ENCODE data around the gene EXOC2.
"Not testable (repeated sequence)": the region's sequence is repeated elsewhere in the genome, so short reads cannot be mapped to it uniquely, and the experiment has no call there.

EXOC2 gene

DNA sequence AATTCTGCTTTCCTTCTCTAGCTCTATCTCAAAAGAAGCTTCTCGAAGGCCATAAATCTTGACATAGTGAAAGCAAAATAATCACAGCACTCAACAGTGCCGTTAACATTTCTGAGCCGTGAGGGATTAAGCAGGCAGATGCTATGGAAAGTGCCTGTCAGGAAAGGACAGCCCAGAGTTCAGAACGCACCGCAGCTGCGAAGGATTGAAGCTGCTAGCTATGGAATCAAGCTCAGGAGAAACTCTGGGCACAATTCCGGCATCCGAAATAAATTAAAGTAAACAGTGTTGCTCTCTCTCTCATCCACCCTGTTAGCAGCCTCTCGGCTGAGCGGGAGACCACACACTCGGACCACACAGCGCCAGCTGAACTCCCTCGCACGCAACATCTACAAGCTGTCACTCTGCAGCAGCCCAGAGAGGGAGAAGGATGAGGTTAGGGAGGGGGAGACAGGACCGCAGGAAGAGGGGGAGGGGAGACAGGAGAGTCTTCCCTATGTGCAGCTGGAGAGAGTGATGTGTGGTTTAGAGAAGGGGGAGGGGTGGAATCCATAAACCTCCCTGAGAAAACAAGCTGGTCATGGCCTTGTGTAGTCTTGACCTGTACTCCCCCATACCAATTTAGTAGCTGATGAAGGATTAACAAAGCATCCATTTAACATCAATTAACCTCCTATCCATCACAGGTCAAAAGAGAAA lies 9.0 kb downstream of the EXOC2 start:
- DNase-seq (ENCODE audit: low read depth in 2 of 2, low spot score in 1 of 2): no peak

DNA sequence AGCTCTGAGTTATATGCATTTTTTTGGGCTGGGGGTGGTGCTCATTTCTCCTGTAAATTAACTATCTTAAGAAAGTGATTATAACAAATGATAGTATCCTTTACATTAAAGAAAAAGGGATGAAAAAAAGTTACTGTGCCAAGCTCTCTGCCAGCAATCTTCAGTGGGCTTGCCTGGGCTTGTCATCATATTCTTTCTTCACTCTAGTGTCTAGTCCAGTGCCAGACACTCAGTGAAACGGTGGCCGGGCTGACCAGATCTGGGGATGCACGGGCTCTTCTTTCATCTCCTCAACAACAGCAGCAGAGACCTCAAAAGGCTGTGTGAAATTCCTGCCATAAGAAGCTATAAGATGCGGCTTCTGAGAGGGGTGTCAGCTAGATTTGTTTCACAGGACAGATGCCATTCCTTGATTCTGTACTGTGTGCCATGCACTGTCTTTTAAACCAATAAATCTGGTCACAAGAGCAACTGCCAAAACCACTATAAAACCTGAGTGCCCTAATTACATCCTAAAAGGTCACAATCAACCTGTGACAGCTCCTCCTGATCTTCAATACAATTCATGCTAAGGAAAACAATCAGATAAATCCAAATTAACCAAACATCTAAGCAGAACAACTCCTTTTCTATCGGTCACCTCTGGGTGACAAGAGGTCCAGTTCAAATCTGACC lies 12.1 kb downstream of the EXOC2 start:
- DNase-seq (ENCODE audit: low read depth in 2 of 2, low spot score in 1 of 2): no peak

DNA sequence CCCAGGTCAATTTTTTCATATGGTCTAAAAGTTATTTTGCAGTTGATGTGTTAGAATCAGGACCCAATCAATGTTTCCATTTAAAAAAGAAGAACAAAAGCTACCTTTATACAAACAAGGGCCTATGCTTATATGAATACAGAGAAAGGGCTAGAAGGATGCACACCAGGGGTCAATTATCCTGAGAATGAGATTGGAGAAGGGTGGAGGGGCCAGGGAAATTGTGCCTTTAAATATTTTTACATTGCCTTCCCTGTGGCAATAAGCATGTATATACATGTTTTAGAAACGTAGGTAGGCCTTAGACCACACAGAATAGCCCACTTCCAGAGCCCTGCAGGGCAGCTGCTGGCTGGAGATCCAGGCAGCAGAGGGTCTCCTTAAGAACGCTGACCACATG lies 12.7 kb downstream of the EXOC2 start:
- DNase-seq (ENCODE audit: low read depth in 2 of 2, low spot score in 1 of 2): no peak

DNA sequence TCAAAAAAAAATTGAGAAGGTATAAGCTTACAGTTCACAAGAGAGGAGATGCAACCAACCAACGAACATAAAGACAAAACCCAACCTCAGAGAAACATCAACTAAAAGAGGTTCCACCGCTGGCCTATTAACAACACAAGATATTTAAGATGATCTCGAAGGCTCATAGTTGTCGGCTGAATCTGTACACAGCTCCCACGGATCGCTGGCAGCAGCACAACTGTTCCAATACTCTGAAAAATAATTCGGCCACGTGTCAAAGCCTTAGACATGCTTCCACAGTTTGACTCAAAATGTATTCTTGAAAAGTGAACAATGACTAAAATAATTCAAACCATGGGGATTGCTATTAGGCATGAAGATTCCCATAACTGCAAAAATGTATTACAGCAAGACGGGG lies 13.7 kb downstream of the EXOC2 start:
- DNase-seq (ENCODE audit: low read depth in 2 of 2, low spot score in 1 of 2): no peak

DNA sequence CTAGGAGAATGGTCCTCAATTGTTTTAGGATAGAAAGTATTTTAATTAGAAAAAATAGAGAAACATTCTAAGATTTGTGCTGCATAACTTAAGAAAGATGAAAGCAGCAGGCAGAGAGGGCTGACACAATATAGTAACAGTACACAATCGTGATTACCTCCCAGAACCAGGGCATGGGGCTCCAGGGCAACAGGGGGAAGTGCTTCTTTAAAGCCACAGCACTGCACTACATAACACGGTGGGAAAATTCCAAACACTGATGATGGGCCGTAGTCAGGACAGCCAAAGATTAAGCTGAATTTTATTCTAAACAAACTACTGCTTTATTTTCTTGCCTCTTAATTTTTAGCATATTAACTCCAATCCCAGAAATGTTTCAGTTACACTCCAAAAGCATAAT lies 14.4 kb downstream of the EXOC2 start:
- DNase-seq (ENCODE audit: low read depth in 2 of 2, low spot score in 1 of 2): no peak

DNA sequence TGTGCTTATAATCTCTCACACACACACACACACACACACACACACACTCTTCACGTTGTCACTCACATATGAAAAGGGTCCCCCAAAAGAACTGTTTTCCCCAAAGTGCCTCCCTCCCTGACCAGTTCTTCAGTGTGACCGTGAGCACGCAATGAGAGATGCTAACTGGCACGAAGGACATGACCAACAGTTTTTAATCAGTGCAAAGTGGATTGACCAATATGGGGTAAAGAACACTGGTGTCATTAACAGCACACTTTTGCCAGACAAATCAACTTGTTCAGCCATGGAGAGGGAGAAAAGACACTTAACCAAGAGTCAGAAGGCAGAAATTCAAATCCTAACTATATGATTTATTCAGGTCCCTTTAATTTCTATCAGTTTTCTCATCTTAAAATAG lies 15.0 kb downstream of the EXOC2 start:
- no peak for DNase-seq (ENCODE audit: low read depth in 2 of 2, low spot score in 1 of 2)

DNA sequence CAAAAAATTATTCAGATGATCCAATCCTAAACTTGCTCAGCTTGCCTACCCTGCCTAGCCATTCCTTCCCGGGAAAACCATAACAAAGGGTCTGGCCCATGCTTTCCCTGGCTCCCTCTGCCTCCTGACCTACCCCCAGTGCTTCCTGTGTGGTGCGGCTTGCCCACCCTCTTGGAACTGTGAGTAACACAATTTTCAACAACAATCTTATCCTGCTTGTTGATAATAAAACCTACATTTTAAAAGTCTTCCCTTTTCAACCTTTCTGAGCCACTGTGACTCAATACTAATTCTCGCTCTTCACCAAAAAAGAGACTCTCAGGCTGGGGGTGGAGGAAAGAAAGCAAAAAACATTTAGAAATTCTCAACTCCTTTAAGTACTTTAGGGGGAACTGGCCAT lies 18.0 kb downstream of the EXOC2 start:
- no peak for DNase-seq (ENCODE audit: low read depth in 2 of 2, low spot score in 1 of 2)

DNA sequence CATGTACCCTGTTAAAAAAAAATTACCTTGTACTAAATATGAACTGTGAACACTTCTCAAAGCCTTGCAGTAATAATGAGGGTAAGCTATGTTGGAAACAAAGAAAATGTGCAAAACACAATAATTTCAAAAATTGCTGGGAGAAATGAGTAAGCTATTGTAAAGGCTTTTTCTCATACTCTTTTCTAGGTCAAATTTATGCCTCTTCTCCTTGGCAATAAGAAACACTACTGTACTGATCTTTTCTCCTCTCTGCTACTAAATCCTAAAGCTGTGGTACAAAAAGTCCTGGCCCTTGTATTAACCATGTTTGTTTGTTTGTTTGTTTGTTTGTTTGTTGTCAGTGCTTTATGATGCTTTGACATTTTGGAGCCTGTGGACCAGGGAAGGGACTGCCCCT lies 18.5 kb downstream of the EXOC2 start:
- no peak for DNase-seq (ENCODE audit: low read depth in 2 of 2, low spot score in 1 of 2)

DNA sequence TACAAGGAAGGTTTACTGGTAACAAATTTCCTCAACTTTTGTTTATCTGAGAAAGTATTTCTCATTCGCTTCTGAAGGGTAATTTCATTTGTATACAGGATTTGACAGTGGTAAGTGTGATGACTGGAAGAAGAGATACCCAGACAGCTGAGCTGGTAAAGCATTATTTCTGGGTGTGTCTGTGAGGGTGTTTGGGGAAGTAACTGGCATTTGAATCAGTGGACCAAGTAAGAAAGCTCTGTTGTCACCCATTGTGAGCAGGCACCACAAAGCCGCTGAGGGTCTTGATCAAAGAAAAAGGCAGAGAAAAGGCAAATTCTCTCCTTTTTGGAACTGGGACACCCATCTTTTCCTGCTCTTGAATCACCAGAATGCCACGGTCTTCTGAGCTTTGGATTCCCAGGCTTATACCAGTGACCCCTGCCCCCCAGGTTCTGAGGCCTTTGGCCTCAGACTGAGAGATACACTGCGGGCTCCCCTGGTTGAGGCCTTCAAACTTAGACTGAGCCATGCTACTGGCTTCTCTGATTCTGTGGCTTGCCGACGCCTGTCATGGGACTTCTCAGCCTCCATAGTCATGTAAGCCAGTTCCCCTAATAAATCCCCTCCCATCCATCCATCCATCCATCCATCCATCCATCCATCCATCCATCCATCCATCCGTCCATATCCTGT lies 25.5 kb downstream of the EXOC2 start:
- no peak for DNase-seq (ENCODE audit: low read depth in 2 of 2, low spot score in 1 of 2)

DNA sequence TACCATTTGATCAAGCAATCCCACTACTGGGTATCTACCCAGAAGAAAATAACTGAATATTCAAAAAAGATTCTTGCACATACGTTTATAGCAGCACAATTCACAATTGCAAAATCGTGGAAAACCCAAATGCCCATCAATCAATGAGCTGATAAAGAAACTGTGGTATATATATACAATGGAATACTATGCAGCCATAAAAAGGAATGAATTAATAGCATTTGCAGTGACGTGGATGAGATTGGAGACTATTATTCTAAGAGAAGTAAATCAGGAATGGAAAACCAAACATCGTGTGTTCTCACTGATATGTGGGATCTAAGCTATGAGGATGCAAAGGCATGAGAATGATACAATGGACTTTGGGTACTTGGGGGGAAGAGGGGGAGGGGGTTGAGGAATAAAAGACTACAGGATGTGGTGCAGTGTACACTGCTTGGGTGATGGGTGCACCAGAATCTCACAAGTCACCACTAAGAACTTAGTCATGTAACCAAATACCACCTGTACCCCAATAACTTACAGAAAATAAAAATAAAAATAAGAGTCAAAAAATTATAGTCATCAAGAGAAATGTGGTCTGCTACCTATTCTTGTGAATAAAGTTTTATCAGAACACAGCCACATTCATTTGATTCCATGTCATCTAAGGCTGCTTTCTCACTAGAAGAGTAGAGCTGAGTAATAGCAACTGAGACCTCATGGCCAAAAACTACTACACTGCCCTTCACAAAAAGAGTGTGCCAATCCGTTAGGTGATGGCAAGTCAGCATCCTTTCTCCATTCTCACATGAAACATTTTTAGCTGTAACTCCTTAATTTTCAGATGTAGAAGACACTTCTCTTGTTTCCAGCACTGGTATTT lies 27.3 kb downstream of the EXOC2 start:
- no peak for DNase-seq (ENCODE audit: low read depth in 2 of 2, low spot score in 1 of 2)

DNA sequence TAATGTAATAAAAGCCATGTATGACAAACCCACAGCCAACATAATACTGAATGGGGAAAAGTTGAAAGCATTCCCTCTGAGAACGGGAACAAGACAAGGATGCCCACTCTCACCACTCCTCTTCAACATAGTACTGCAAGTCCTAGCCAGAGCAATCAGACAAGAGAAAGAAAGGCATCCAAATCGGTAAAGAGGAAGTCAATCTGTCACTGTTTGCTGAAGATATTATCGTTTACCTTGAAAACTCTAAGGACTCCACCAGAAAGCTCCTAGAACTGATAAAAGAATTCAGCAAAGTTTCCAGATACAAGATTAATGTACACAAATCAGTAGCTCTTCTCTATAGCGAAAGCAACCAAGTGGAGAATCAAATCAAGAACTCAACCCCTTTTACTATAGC lies 29.2 kb downstream of the EXOC2 start:
- not testable (repeated sequence) for DNase-seq (ENCODE audit: low read depth in 2 of 2, low spot score in 1 of 2)

DNA sequence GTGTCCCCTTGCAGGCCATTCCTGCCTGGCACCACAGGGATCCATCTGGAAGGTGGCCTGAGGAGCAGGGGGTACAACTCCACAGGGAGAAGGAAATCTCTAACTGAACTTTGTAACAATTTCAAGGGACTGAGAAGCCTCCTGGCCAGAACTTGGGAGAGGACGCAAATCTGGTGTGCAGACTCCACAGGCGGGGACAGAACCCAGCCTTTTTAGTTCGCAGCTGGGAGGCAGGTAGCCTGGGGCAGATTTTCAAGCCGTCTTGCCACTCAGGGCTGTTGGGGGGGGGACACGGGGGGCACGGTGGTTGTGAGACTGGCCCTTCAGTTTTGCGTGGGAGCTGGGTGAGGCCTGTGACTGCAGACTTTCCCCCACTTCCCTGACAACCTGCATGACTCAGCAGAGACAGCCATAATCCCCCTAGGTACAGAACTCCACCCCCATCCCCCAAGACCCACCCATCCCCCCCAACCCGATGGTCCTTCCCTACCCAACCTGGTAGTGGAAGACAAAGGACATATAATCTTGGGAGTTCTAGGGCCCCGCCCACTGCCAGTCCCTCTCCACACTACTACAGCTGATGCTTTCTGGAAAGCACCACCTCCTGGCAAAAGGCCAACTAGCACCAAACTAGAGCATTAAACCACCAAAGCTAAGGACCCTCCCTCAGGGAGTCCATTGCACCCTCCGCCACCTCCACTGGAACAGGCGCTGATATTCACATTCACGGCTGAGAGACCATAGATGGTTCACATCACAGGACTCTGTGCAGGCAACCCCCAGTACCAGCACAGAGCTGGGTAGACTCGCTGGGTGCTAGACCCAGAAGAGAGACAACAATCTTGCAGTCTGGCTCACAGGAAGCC lies 33.0 kb downstream of the EXOC2 start:
- DNase-seq (ENCODE audit: low read depth in 2 of 2, low spot score in 1 of 2): no peak

DNA sequence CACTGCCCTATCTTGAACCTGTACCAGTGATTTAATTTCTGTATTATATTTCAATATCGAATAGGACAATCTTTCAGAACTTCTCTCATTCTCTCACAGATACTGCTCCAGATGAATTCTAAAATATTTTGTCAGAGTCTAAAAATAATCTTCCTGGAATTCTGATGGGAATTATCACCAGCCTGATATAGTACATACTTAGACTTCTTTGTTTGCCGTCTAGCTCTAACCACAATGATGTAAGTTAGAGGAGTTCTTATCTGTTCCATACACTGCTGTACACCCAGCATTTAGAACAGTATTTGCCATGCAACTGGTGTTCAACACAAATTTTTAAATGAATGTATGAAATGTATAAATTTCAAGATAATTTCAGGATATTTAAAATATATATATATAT lies 34.7 kb downstream of the EXOC2 start:
- DNase-seq (ENCODE audit: low read depth in 2 of 2, low spot score in 1 of 2): no peak

DNA sequence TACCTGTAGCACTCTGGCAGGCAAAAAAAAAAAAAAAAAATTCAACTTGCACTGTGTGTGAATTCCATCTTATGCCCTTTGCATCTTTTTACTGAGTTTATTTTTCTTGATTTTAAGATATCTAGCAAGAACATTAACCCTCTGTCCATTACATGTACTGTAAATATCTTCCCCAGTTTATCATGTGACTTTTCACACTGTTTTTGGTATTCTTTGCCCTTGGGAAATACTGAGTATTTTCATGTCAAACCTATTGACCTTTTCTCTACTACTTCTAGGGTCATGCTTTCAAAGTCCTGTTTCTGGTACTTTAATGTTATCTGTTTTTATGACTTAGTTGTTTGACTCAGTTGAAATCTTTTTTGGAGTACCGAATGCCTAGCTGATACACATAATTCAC lies 35.2 kb downstream of the EXOC2 start:
- no peak for DNase-seq (ENCODE audit: low read depth in 2 of 2, low spot score in 1 of 2)

DNA sequence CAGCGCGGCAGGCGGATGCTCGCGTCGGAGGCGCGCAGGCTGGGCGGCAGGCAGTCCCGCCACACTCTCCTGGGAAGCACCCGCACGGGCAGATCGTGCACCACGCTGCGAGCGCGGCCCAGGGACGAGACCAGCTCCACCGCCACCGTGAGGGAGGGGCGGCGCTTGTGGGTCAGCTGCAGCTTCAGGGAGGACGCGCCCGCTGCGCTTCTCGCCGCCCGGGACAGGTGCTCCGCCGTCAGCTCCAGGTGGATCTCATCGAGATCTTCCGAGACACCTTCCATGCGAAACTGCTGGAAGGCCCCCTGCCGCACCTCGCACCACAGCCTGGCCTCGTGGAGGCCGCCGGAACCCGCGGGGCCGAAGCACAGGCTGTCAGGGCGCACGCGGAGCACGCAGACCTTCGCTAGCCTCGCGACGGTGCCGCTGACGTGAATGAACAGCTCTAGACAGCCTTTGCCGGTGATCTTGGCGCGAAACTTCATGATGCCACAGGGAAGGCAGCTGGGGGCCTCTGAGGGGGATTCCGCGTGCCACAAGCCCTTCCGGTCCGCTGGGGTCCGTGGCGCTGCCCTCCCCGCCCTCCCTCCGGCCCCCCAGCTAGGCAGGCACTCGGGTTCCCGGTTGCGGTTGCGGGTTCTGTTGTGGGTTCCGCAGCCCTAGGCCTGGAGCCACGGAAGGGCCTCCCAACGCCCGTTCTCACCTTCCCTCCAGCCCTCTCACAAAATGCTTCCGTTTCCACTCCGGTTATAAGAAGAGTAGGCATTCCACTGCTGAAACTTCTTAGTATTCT lies 36.3 kb downstream of the EXOC2 start, which contains the start of gene HUS1B:
HUS1B (minus strand) TSS at position 641 of the 793 bp plus-strand sequence; CDS start at position 485, 156 bp downstream.
- no peak for DNase-seq (ENCODE audit: low read depth in 2 of 2, low spot score in 1 of 2)

DNA sequence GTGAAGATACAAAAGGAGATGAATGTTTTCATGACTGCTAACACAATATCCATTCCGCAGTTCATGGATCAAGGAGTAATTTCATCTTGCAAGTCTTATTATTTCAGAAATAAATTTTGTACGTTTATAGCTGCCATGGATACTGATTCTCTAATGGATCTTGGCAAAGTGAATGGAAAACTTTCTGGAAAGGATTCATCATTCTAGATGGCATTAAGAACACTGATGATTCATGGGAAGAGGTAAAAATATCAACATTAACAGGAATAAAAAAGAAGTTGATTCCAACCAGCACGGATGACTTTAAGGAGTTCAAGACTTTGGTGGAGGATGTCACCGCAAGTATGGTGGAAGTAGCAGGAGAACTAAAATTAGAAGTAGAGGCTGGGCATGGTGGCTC lies 38.8 kb downstream of the EXOC2 start:
- no peak for DNase-seq (ENCODE audit: low read depth in 2 of 2, low spot score in 1 of 2)

DNA sequence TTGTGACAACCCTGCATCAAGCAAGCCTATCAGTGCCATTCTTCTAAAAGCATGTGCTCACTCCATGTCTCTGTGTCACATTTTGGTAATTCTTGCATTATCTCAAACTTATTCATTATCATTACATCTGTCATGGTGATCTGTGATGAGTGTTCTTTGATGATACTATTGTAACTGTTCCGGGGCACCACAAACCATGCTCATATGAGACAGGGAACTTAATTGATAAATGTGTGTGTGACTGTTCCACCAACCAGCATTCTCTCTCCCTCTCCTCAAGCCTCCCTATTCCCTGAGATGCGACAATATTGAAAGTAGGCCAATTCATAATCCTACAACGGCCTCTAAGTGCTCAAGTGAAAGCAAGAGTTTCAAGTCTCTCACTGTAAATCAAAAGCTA lies 40.1 kb downstream of the EXOC2 start:
- no peak for DNase-seq (ENCODE audit: low read depth in 2 of 2, low spot score in 1 of 2)

DNA sequence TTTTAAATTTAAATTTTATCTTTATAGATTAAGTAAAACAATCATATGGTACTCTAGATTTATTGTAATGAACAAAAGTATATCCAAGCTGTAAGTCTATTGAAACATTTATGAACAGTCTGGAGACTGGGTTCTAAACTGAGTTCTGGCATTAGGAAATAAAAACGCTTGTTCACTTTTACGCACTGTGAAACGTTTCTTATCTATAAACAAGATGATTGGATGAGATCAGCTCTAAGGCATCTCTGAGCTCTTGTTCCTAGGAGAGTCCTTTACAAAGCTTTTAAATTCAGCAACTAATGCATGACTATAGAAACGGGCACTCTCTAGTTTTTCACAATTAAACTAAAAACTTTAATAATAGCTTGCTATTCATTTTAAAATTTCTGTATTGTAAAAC lies 42.8 kb downstream of the EXOC2 start:
- DNase-seq (ENCODE audit: low read depth in 2 of 2, low spot score in 1 of 2): no peak

DNA sequence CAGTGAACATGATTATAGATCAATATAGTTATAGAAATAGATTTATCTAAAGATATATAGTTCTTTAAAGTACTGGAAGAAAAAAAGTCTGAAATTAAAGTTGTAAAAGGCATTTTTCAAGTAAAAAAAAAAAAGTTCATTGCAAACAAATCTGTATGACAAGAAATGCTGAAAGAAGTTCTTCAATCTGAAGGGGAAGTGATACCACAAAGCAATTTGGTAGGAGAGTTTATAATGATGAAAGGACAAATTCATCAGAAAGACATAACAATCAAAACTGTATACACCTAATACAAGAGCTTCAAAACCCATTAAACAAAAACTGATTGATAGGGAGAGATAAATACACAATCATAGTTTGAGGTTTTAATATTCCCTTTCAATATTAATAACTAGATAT lies 50.1 kb downstream of the EXOC2 start:
- DNase-seq (ENCODE audit: low read depth in 2 of 2, low spot score in 1 of 2): no peak
